ENCODE results near the gene ETHE1.

ETHE1 gene

GRCh38 chr19:43486412-43486811 lies 40.6 kb downstream of the ETHE1 start:
- no peak for DNase-seq

DNA sequence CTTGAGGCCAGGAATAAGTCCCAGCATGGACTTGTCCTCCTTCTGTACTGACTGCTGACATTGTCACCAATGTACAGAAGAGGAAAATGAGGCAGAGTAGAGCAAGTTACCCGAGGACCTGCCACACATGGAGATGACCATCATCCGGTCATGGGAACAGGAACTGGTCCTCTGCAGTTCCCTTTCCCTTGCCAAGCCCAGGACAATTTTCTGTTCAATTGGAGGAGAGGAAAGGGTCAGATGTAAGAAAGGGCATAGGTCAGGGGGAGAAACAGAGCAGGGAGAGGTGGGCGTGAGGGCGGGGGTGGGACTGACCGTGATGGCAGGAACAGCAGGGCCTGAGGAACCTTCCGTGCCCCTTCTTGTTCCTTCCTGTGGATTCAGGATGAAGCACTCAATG lies 41.0 kb downstream of the ETHE1 start:
- DNase-seq, result no peak

DNA sequence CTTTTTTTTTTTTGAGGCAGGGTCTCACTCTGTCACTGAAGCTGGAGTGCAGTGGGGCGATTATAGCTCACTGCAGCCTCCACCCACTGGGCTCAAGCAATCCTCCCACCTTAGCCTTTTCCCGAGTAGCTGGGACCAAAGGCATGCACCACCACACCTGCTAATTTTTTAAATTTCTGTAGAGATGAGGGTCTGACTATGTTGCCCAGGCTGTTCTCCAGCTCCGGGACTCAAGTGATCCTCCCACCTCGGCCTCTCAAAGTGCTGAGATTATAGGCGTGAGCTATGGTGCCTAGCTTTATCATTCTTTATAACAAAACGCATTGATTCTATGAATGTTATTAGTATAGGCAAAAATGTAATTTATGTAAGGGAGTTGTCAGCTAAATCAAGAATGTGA lies 43.7 kb downstream of the ETHE1 start:
- no peak for DNase-seq

DNA sequence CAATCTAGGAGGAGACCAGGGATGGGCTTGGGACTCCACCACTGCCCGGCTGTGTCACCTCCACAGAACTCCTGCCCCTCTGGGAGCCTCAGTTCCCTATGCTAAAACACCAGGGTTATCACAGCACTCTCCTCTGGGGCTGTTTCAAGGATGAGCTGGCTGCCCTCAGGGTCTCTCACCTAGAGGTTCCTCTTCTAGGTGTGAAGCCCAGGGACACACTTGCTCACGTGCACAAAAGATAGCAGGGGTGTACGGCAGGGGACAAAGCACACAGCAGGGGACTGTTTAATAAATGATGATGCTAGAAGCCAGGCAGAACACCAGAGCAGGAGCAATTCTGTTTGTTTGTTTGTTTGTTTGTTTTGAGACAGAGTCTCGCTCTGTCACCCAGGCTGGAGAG lies 44.8 kb downstream of the ETHE1 start:
- DNase-seq, result no peak

- DNase-seq, result no peak
These were observed 45.3 kb downstream of the ETHE1 start for GRCh38 chr19:43481701-43482100.

DNA sequence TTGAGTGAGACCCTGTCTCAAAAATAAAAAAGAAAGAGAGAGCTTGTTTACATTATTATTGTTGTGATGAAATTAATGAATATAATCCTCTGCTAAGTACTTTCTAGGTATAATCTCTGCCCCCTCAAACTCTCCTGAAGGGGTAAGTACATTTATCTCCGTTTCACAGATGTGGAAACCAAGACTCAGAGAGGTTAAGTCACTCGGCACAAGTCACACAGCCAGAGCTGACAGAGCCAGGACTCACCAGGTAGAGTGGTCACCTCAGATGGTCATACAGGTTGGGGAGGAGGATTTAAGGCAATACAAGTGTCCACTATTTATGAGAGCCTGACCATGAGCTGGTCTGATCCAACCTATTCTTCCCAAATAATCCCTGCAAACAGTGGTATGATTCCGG lies 46.4 kb downstream of the ETHE1 start:
- no peak for DNase-seq

GRCh38 chr19:43479961-43480561 lies 46.9 kb downstream of the ETHE1 start:
- no peak for DNase-seq

- DNase-seq, result no peak
These were observed 47.8 kb downstream of the ETHE1 start for GRCh38 chr19:43479226-43479625.

DNA sequence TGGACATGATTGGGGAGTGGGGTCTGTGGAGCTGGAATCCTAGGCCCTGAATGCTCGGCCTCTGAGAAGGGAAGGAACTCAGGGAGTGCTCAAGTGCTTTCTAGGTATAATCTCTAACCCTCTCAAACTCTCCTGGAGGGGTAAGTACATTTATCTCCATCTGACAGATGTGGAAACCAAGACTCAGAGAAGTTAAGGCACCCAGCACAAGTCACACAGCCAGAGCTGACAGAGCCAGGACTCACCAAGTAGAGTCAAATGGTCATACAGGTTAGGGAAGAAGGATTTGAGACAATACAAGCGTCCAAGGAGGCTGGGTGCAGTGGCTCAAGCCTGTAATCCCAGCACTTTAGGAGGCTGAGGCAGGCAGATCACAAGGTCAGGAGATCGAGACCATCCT lies 48.7 kb downstream of the ETHE1 start:
- no peak for DNase-seq

GRCh38 chr19:43476606-43477005 lies 50.4 kb downstream of the ETHE1 start:
- no peak for DNase-seq

DNA sequence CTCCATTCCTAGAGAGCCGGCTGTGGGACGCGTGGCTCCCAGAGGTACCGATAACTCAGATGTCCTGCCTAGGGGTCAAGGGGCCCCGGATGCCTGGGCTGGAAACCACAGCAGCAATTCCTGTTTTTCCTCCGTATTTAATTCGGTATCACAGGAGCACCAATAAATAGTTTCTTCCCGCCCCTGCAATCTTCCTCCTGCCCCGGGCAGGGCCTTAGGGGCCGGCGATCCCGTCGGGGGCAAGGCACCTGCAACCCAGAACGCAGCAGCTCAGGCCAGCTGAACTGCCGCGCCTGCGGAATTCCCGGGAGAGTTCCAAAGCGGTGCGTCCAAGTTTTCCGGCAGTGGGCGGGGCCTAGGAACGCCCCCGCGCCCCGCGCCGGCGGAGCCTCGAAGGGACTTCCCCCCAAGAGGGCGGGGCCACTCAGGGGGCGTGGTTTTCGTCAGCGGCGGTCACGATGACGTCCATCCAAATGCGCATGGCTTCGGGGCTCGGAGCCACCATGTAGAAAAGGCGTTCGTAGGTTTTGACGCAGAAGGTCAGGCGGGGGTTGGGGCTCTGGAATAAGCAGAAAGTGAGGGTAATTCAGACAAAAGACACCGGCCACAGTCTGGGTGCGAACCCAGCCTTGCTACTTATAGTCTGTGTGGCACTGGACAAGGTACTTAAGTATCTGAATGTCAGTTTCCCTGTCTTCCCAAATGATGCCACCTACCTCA lies 51.9 kb downstream of the ETHE1 start:
- DNase-seq, result no peak

DNA sequence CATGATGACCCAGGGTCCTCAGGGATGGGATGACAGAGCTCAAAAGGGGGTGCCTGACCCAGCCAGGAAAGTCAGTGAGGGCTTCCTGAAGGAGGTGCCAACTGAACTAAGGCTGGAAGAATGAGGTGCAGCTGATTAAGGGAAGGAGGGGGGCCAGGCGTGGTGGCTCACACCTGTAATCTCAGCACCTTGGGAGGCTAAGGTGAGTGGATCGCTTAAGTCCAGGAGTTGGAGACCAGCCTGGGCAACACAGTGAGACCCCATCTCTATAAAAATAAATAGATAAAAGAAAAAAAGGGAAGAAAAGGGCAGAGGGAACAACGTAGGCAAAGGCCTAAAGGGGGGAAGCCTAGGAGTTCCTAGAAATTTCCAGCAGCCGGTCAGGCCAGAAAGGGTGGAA lies 52.5 kb downstream of the ETHE1 start:
- DNase-seq, result no peak

DNA sequence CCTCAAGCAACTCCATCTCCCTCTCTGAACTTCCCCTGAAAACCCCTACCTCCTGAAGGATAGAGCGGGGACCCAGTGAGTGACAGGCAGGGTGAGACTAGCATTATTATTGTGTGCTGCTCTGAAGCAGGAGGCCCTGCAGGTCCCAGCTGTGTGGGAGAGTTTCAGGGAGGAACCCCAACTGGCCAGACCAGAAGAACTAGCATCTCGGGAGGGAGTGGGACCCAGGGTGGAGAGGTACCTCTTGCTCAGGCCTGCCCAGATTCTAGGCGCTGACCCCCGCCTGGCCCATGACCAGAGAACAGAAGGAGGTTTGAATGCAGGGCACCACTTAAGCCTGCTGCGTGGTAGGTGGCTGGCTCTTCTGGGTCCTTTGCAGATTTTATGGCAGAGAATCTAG lies 55.9 kb downstream of the ETHE1 start:
- DNase-seq, result no peak

GRCh38 chr19:43470288-43470687 lies 56.7 kb downstream of the ETHE1 start:
- no peak for DNase-seq

GRCh38 chr19:43469160-43469480 lies 57.9 kb downstream of the ETHE1 start:
- no peak for DNase-seq

DNA sequence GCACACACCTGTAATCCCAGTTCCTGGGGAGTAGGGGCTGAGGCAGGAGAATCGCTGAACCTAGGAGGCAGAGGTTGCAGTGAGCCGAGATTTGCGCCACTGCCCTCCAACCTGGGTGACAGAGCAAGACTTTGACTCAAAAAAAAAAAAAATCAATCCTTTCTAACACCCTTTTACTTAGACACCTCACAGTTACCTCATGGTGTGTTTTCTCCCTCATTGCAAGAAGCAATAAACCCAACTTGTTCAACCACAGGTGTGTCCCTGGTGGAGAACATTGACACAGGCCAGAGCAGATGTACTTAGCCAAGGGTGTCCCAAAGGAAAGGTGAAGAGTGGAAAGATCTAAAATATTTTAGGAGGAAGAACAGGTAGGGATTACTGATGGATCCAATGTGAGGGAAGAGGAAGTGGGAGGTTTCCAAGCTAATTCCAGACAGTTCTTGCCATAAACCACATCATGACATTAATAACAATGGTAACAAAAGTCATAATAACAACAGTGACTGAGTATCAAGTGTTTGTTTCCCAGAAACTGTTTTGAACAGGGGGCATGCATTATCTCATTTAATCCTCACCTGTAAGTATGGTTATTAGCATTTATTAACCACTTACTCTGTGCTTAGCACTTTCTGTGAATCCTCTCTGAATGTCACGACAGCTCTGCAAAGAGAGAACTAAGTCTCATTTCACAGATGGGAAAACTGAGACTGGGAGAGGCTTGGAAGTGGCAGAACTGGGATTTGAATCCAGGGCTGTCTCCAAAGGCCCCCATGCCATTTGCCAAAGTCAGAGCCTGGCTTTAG lies 58.4 kb downstream of the ETHE1 start:
- DNase-seq, result no peak

DNA sequence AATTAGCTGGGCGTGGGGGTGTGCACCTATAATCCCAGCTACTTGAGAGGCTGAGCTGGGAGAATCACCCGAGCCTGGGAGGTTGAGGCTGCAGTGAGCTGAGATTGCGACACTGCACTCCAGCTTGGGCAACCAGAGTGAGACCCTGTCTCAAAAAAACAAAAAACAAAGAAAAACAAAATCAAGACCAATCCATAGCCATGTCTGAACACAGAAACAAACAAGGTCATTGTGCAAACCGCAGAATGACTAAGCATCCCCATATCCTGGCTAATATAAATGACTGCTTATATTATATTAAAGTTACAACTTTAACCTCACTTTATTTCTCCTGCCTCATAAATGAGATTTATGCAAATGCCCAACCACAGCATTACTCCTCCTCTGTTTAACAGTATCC lies 59.3 kb downstream of the ETHE1 start:
- DNase-seq, result no peak

DNA sequence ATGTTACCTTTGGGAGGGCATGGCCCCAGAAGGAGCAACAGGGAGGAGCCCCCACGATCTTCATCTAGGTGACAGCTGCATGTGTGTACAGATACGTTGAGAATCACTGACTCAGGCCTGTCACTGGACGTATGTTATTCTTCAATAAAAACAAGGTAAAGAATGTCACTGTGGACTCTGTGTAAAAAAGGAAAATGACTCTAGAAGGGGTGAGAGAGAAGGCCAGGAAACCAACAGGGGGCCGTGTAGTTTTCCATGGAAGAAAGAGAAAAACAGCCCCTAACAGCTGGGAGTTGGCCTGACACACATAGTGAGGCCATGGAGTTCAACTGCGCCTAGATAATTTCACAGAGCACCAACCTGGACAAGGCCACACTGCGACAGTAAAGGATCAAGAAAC lies 59.7 kb downstream of the ETHE1 start:
- DNase-seq, result no peak

DNA sequence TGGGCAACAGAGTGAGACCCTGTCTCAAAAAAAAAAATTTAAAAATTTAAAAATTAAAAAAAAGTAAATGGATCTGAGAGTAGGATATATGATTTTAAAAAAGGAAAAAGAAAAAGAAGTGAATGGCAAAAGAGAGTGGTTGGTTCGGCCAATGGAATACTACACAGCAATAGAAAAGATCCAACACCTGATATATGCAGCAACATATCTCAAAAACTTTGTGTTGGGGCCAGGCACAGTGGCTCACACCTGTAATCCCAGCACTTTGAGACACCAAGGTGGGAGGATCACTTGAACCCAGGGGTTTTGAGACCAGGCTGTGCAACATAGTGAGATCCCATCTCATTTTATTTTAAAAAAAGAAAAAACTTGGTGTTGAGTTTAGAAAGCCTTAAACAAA lies 60.2 kb downstream of the ETHE1 start:
- no peak for DNase-seq

DNA sequence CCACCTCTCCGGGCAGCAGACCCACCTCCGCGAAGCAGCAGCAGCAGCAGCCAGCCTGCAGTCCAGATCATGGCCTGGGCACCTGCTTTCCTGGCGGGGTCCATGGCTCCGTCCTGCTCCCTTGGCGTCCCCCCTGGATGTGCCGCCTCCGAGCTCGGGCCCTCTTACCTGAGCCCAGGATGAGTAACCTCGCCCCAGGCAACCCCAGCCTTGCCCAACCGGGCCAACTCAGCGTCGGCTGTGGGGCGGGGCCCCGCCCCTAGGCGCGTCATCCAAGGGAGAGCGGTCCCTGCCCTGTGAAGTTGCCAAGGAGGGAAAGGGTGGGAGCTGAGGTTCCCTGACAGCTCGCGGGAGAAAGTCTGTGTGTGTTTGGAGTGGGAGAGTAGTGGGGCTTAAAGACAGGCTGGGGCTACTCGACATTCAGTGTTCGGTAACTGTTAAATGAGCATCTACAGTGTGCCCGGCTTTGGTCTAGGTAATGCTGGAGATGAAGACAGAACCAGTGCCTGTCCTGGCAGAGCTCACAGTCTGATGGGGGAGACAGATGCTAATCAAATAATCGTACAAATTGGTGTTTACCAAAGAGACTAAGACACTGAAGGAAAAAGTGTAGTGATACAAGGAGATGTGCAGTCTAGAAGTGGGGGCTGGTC lies 61.4 kb downstream of the ETHE1 start, which contains the start of gene LYPD3:
LYPD3 (minus strand) TSS at position 141 of the 653 bp plus-strand sequence; CDS start at position 104, 37 bp downstream.
- DNase-seq, result no peak

GRCh38 chr19:43464134-43464775 lies 62.7 kb downstream of the ETHE1 start:
- no peak for DNase-seq

DNA sequence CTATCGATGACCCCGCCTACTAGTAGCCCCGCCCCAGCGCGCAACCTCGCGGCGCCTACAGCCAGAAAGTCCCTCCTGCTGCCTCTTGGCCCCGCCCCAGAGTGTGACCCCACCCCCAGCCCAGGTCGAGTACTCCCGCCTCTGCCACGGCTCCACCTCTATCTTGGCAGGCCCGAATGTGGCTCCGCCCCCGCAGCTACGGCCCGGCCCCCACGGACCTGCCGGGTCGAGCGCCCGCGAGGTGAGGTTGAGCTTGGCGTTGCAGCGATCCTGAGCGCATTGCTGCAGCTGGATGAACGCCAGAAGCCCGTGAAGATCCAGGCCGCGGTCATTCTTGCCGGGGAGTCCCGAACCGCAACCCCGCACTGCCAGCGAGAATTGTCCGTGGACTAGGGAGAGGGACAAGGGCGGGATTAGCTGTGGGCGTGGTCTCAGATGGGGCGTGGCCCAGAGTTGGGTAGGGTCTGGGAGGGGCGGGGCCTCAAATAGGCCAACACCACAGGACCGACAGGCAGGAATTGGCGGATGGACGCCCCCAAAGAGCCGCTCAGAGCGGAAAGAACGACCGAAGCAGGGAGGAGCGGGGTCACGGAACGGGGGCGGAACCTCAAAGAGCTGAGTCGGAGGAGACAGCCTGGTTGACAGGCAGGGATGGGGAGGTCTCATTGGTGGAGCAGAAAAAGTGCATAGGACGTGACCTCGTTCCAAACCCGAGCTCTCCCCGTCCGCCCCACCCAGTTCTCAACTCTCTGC lies 63.4 kb downstream of the ETHE1 start:
- peak; percentile 57 for DNase-seq

All from NCI-H1417 treated with DMSO at 0.1 percent for 48 hours (cell line).